NCI-H1436 treated with DMSO at 0.1 percent for 48 hours (cell line): ENCODE measurements around the gene SLC25A15.

Source experiments
- DNase-seq: peaks from one replicate; lab custom pipeline; 2025; lab: John Stamatoyannopoulos, UW

SLC25A15 gene

DNA sequence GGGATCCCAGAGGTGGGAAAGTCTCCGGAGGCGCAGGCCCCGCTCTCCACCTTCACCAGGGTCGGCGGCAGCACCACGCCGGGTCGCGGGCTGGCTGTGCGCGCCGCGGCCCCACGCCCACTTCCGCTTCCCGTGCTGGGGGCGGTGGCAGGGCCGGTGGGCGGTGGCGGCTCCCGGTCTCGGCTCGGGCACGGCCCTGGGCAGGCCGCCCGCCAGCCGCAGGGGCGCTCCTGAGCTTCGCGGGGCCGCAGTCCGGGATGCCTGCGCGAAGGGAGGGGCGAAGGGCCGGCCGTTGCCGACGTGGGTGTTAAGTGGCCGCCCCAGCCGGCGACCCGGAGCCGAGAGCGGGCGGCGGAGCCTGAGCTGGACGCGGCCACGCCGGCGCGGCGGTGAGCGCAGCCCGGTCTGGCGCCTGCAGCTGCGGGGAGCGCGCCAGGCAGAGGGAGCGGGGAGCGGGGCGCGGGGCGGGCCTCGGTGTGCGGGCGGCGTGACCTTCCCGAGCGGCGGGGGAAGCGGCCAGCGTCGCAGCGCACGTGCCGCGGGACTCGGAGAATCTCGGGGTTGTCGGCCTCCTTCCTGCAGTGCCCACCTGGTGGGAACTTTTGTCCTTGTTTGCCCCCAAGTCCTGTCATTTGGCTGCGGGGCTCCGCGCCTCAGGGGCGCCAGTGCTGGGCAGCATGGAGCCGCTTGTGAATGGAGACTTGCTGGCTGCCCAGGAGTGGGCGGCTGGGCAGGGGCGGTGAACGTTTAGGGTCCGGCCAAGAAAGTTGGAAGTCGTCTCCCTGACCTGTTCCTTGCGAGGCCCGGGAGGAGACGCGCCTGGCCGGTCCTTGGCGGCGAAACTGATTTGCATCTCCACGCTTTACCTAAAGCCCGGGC is at the start of gene SLC25A15:
TSS of gene SLC25A15 (plus strand) at position 337 of the 879 bp plus-strand sequence. CDS start 3,616 bp downstream, outside the sequence.
- no peak for DNase-seq

DNA sequence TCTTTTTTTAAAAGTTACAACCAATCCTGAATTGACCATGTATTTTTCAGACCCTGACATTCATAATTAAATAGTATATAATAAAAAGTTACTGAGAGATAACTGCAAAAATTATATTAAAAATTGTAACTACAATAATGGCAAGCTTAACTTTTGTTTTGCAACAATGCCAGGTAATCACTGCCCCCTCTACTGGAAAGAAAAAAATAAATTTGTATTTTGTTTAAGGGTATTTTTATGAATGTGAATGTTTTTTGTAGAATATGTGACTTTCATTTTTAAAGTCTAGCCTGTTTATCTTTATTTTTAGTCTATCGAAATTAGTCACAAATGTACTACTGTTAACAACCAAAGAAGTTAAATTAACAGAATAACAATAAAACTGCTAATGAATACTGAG is 40.1 kb upstream of the SLC25A15 start:
- DNase-seq: no peak

DNA sequence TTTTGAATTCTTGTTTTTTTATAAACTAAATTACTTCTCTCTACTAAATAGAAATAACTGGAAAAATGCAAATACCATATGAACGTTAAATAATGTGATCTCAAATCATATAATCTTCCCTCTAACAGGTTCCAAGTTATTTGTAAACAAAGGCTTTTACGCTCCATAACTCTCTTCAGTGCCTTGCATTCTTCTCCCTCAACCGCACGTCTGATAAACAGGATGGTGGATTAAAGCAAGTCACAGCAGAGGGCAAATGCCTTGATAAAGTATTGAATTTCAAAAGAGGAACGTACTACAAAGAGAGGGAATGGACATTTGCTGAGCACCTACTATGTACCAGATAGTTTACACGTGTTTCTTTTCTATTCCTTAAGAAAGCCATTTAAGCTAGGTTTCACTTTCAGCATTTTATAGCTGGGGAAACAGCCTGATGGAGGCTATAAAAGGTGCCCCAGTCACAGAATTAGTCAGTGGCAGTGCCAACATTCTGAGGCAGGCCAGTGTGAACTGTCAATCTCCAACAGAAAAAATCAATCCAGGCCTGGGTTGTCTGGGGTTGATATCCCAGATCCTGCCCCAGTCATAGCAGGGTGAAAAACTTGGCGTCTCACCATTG is 34.2 kb upstream of the SLC25A15 start:
- DNase-seq: no peak

DNA sequence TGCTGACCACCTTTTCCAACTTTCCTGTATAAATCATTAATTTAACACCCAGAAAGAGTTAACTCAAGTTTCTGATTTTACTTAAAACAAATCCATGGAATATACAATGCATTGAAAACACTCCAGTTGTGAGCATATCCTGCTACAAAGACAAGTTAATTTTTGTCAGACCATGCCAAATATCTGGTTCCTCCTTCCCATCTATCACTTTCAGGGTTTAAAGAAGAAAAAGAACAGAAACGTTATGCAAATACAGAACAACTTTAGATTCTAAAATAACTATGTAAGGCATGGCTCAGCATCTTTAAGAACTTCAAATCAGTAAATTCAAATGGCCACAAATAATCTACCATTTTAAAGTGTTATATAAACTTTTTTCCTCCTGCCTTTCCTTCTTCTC is 33.4 kb upstream of the SLC25A15 start:
- DNase-seq: no peak

DNA sequence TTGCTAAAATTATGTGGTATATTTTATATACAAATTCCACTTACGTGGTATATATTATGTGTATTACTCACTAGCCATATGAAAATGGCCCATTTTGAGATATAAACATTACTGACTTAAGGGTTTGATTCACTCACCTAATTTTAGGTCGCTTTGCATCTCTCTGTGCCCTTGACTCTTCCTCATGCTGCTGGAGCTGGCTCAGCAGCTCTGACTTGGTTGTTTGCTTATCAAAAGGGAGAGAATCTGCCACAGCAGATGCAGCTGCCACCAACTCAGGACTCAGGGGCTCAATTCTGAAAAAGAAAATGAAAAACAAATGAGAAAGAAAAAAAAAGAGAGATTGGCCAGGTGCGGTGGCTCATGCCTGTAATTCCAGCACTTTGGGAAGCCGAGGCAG is 30.6 kb upstream of the SLC25A15 start:
- no peak for DNase-seq

DNA sequence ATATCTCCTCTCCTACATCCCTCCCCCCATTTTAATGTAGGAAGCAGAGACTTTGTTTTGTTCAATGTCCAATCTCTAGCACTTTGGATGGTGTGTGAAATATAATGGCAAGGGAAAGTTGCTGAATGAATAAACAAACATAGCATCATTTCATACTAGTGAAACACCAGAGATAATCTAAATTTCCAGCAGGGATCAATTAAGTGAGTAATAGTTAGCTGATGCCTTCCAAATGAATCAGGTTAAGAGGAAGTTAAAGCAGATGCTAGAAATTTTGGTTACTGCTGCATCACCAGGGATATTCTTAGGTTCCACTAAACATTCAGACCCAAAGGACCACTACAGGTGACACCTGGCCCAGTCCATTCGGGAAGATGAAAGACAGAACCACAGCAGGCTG is 26.6 kb upstream of the SLC25A15 start:
- no peak for DNase-seq

DNA sequence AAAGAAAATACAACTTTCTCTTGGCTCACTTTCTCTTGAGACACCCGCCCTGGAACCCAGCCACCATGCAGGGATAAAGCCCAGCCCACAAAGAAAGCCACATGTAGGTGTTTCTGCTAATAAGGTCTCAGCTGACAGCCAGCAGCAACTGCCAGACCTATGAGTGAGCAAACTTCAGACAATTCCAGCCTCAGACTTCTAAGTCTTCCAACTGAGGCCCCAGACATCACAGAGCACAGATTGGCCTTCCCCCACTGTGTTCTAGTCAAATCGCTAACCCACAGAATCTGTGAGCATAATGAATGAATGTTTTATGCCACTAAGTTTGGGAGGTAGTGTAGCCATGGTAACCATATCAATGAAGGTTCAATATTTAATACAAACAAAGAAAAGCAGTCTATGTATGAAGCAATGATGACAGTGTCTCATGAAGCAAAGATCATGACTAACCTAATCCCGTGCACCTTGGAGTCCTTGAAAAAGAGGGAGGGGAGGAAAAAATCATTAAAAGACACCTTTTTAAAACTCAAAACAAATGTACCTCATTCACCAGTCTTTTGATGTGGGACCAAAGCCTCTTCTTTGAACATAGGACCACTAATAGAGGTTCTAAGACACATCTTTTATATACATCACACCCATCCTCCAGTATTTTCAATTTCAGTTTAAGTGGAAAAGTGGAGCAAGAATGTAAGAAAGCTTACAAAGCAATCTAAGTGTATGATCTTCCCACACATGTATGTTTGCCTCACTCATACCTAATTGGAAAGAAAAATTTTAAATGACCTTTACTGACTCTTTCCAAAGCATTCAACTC is 24.6 kb upstream of the SLC25A15 start:
- no peak for DNase-seq

DNA sequence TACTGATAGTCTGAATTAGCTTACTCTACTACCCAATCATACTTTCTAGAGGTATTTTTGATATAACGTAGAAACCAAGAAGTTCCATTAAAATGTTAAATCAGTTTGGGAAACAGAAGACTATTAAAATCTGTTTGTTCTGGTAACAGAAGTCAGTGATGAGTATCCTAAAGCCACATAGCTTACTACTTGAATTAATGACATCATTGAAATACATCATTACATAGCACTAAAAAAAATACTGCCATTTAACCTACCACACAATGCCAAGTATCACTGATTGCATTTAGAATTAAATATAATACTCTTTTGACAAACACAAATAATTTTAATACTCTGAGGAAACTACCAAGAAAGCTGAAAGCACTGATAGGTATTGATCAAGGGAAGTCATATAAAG is 23.8 kb upstream of the SLC25A15 start:
- no peak for DNase-seq

DNA sequence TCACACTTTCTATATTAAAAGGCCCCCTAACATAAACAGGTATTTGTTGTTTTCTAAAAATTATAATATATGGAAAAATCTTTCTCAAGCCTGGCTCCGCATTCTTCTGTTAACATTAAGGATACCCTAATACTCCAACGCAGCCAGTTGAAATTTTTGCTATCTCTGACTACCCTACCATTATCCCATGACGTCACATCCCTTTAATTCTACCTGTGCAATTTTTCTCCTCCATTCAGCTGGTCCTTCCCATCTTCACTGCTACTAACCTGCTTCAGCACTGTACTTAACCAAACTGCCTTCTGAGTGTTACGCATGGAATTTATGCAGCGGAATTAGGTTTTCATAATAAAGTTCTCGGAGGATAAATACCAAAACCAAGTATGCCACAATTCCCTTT is 19.4 kb upstream of the SLC25A15 start:
- no peak for DNase-seq

DNA sequence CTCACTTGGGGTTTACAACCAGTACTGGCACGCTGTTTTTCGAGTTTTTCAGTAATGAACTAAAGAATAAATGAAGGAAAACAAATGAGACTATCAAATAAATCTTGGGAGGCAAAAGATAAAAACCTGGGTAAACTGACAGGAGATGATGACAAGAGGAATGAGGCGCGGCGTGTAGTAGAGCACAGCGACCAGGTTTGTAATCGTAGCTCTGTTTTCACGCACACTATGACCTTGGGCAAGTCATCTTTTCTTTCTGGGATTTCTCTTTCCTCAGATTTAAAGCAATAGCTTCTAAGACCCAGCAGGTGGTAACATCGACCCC is 18.8 kb upstream of the SLC25A15 start:
- no peak for DNase-seq

DNA sequence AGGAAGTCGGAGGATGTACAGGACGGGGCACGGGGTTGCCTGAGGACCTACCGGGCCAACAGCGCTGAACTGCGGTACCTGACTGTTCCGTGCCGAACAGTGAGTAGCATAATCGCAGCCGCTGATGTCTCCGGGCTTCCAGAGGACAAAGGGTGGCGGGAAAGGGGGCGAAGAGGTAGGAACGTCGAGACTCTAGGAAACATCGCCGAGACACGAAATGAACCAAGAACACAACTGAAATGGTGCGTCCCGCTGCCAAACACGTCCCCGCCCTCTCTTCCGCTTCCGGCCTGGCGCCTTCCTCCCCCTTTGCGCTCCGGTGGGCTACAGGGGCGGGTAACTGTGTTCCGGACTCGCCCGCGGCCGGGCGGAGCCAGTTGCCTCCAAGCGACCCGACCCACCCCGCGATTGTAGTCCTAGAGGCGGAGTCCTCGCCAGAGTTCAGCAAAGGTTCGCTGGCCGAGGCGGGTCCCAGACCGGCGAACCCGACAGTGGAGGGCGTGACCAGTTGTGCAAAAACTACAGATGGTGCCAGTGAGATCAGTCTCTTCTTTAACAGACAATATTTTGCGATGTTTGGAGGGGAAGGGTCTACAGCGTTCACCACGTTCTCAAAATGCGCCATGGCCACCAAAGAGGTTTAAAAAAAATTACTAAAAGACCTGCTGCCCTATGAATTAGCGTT is 18.3 kb upstream of the SLC25A15 start, which contains the start of gene MRPS31:
TSS of gene MRPS31 (minus strand) at position 257 of the 685 bp plus-strand sequence. CDS start at position 203, 54 bp downstream.
- peak; percentile 27 for DNase-seq

DNA sequence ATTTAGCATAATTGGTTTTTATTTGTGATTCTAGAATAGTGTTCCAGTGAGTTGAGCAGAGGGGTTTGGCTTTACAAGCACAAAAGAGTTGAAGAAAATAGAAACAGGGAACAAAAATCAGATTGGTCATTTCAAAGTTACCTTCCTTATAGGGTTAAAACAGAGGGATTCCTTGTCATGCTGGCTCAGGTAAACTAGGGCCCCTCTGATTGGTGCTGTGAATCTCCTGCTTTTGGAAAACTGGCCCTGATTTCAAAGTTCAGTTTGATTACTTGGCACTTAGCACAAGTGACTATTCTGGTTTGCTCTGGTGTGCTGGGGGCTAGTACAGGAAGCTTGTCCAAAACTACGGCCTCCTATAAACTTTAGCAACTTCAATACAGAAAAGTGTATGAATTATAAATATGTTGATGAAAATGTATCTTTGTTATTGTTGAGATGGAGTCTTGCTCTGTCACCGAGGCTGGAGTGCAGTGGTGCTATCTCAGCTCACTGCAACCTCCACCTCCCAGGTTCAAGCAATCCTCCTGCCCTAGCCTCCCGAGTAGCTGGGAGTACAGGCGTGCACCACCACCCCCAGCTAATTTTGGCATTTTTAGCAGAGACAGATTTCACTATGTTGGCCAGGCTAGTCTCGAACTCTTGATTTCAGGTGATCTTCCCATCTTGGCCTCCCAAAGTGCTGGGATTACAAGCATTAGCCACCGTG is 16.5 kb upstream of the SLC25A15 start:
- no peak for DNase-seq

DNA sequence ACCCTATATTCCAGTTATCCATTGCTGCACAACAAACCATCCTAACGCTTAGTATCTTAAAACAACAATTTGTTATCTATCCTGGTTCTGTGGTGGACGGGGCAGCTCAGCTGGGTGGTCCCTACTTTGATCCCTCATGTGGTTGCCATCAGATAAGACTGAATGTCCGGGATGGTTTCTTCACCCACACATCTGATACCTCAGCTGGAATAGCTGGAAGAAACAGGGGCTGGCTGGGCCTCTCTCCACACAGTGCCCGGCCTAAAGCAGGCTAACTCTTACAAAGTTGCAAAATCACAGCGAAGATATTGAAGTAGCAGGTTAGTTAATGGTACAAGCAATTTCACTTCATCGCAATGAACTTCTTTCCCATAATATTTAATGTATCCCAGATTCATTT is 14.7 kb upstream of the SLC25A15 start:
- DNase-seq: no peak

DNA sequence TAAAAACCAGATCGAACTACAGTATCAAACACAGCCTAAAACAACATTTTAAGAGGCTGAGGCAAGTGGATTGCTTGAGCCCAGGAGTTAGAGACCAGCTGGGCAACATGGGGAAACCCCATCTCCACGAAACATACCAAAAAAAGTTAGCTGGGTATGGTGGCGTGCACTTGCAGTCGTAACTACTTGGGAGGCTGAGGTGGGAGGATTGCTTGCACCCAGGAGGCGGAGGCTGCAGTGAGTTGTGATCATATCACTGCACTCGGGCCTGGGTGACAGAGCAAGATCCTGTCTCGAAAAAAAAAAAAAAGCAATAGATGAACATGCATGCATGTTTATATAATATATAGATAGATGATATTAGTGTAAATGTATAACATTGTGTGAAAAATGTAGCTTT is 13.2 kb upstream of the SLC25A15 start:
- no peak for DNase-seq

DNA sequence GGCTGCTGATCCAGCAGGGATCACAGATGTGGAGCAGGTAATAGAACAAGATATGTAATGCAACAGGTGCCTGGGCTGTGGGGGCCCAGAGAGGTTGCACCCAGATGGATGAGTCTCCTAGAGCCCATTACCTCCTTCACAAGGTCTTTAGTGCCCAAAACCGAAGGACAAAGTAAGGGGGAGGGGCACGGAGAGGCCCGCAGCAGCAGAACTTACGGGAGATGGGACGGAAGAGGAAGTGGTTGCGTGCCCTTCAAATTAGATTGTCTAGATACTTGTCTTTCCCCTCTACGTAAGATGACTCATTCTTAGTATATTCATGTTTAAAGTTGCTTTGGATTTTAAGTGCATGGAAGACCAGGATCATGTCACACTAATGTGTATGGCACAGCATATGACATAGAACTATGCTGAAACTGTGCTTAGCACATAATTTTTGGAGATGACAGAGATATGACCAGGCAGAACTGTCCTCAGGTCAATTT is 12.7 kb upstream of the SLC25A15 start:
- DNase-seq: no peak

DNA sequence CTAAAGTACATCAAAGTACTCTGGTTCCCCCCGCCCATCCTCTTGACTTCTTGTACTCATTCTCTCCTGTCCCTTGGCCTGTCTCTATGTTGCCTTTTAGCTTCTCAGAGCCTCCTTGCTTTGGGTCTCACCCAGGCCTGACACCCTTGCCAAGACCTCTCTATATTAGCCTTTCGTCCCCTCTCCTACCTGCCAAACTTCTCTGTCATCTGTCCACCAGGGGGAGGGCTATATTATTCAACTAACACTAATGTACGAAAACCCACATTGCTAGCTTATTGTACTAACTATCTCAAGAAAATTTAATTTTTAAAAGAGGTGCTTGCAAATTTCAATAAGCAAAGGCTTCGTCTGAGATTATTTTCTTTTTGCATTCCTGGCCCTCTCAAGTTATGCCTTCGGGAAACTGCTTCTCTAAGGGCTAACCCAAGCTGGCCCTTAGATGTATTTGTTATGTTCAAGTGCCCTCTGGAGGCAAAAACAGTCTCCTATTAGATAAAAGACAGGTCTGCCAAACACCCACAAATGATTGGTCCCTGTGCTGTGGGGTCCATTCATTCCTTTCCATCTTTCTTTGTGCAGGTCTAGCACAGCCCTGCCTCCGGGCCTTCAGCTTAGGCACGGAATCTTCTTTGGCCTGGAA is 12.1 kb upstream of the SLC25A15 start:
- DNase-seq: no peak

DNA sequence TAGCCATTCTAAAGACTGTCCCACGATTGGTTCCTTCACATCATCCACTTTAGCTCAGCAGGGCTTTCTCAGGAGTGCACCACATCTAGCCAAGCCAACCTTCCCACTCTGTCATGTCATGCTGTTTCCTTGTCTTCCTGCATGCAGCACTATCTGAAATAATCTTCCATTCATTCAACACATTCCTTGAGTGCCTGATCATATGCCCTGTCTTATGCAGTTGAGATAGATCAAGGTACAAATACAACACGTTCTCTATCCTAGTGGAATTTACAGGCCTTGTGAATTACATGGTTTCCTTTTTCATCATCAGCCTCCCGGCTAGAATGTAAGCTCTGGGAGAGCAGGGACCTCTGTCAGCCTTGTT is 11.6 kb upstream of the SLC25A15 start:
- no peak for DNase-seq

DNA sequence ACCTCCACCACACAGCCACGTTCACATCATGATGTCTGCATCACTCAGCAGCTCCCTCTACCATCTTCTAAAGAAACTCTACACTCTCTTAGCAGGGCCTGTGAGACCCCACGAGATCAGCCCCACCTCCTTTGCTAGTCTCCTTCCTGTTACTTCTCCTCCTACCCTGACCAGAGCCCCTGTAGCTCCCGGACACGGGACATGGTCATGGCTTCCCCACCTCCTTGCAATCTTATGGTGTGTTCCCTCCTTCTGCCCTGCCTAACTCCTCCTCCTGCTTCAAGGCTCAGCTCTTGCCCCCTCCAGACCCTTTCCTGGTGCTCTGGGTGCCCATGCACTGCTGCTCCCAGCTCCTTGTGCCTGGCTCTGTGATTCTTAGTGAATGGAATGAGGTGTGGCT is 10.4 kb upstream of the SLC25A15 start:
- no peak for DNase-seq

DNA sequence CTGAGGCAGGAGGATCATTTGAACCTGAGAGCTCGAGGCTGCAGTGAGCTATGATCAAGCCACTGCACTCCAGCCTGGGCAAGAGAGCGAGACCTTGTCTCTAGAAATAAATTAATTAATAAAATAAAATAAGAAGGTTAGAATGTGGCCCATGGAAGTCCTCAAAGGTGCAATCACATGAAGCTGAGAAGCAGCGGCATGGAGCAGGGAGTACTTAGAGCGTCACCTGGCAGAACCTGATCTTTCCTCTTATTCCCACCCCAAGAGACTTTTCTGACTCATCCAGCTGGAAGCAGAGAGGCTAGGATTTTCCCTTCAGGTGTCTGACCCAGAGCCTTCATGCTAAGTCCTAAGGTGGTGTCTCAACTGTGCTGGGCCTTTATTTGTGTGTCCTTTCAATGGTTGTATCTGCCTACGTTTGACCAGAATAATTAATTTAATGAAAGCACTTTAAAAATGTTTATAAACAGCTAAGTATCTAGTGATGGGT is 9.6 kb upstream of the SLC25A15 start:
- DNase-seq: no peak

DNA sequence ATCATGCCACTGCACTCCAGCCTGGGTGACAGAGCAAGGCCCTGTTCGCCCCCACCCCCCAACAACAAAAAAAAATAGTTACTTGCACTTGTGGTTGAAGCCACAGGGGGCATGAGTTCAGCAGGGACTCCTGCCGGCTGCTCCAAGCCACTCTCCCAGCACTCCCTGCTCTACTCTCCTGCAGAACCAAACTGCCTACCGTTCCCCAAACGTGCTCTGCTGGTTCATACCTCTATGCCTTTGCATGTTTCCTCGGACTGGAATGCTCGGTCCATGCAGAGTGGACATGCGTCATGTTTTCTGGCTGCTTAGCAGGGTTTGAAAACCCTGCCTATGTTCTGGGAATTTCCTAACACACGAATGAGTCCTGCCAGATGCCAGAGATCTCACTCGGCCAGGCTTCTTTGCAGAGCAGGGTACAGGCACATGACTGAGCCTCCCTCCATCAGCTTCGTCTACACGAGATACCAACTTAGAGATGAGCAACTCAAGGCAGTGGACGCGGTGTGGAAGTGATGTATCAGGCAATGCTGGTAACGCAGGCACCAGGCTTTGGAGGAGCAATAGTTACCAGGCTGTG is 8.5 kb upstream of the SLC25A15 start:
- no peak for DNase-seq
